Stimulated activated CD4-positive, alpha-beta T cell treated with anti-CD3 and anti-CD28 coated beads, Interleukin-4, amount 100 ng/mL, for 4 hours (primary cell): Measurements from ENCODE around the gene LANCL2.
"Not testable (repeated sequence)": the region's sequence is repeated elsewhere in the genome, so short reads cannot be mapped to it uniquely, and the experiment has no call there.

Experiments used
- DNase-seq, 2 experiments: peaks; one replicate each; pipeline ENCODE4 v3.0.0-alpha.2; 2020

Gene LANCL2

DNA sequence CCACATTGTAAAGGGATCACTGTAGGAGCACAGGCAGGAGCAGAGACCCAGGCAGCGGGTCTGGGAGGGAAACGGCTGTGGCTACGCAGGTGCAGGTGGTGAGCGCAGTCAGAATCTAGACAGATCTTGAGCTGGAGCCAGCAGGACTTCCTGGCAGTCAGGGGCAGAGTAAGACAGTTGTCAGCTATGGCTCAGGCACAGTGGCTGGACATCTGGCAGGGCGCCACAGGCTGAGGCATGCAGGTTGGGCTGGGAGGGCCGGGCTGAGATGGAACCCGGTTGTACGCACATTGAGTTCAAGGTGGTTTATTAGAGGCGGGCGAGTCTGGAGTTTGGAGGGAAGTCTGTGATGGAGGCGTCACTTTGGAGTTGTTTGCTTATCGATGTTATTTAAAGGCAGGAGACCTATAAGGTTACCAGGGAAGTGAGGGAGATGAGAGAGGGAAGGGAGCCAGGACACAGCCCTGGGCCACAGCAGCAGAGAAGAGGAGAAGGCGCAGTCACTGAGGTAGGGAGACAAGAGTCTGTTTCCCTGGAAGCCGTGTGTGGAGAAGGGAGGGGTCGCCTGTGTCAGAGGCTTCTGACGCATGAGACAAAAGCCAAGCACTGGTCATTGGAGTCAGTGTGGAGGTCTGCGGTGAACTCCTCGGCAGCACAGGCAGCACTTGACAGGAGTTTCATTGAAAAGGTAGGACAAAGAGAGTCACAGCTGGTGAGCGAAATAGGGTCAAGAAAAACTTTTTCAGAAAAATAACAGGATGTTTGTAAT is 73.8 kb downstream of the LANCL2 start:
- DNase-seq = no peak

GRCh38 chr7:55439627-55440026 is 74.5 kb downstream of the LANCL2 start:
- DNase-seq = no peak

DNA sequence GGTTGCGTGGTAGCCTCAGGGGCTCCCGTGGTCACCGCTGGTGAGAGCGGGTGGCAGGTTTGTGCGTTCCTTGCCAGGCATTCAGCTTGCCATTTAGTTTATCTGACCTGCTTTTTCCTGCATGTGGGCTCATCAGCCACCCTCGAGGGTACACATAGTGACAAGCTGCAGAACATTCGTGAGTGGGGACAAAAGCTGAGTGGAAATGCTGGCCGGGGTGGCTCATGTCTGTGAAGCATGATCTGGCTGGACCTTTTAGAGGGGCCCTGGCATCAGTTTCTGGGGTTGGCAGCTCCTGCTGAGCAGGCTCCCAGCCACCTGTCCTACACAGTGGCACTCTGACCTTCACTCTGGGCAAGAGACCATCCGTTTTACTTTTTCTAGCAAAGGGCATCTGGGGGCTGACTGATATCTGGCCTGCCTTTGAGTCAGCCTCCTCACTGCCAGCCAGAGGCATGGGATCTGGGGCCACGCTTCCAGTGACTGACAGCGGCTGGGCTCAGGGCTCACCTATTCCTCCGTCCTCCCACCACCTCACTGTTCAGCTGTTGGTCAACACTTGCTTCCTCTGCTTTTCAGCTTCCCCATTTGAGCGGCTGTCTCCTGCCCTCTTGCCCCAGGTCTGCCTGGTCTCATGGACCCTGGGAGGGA is 75.0 kb downstream of the LANCL2 start:
- DNase-seq = no peak

- no peak for DNase-seq
These were observed 75.9 kb downstream of the LANCL2 start for GRCh38 chr7:55441002-55441401.

DNA sequence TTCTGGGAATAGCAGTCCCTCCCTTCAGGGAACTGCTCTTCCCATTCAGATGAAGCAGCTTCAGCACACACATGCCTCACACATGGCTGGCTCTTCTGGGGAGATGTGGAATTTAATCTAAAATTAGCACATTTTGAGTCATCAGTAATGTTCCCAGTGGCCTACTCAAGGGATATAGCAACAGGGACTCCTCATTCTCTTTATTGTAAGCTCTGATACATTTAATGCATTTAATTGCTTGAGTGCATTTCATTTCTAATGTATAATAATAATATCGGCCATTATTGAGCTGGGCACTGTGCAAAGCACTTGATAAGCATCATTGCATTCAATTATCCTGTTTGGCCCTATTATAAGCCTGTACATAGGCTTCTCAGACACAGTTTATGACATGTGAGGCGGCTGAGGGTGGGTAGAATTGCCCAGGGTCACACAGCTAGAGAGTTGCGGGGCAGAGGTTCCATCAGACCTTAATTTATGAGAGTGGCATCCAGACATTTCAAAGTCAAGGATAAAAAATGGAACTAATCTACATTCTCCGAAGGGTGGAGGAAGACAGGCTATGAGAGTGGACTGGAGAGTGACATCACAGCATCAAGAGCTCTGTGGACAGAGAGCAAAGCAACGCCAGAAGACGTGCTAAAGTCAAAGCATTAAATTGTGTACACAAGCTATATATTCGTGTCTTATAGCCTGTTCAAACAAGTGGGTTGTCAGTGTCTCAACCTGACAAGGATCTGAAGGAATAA is 76.8 kb downstream of the LANCL2 start:
- no peak for DNase-seq

DNA sequence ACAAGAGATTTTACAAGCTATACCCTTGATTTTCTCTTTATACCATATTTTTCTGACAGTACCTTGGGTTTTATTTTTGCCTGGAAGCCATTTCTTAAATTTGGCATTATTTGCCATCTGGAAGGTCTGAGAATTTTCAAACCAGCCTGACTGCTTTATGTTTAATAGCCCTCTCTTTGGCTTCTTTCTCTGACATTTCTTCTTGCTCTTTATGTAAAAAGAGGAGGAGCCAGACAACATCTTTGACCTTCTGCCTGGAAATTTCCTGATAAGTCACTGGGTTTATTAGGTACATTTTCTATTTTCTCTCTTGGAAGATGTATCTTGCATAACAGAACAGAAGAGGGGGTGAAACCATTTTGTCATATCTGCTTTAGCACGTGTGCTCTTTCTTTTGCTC is 79.6 kb downstream of the LANCL2 start:
- DNase-seq = no peak

DNA sequence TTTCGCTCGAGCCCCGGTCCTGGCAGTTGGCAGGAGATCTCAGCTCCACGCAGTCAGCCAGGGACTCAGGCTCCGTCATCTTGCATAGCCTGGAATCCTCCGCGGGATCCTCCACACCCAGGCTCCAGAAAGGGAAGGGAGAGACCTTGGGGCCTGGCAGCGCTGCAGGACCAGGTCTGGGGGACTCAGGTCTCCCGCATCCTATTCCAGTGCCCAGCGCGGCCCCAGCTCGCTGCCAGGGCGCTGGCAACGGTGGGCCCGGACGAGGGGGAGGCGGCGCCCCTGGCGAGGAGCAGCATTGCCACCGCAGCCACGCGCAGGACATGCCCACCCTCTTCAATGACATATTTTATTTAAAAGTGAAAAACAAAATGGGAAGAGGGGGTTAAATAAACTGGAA is 83.4 kb downstream of the LANCL2 start:
- no peak for DNase-seq

- DNase-seq = no peak
These were observed 84.3 kb downstream of the LANCL2 start for GRCh38 chr7:55449205-55449991.

GRCh38 chr7:55449992-55450535 is 84.9 kb downstream of the LANCL2 start:
- DNase-seq = no peak

DNA sequence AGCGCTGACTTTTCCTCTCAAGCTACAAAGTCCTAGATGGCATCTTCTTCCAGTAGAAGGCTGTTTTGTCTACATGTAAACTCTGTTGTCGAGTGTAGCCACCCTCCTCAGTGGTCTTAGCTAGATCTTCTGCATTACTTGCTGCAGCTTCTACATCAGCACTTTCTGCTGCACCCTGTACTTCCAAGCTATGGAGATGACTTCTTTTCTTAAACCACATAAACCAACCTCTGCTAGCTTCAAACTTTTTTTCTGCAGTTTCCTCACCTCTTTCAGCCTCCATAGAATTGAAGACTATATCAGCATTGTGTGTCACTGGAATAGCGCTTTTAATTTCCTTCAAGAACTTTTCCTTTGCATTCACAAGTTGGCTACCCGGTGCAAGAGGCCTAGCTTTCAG is 87.8 kb downstream of the LANCL2 start:
- no peak for DNase-seq

DNA sequence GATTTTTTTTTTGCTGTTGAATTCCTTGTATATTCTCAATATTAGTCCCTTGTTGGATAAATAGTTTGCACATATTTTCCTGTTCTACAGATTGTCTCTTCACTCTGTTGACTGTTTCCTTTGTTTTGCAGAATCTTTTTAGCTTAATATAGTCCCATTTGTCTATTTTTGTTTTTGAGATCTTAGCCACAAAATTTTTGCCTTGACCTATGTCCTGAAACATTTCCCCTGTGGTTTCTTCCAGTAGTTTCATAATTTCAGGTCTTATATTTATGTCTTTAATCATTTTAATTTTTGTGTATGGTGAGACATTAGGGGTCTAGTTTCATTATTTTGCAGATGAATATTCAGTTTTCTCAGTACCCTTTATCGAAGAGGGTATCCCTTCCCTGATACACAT is 92.7 kb downstream of the LANCL2 start:
- DNase-seq = no peak

DNA sequence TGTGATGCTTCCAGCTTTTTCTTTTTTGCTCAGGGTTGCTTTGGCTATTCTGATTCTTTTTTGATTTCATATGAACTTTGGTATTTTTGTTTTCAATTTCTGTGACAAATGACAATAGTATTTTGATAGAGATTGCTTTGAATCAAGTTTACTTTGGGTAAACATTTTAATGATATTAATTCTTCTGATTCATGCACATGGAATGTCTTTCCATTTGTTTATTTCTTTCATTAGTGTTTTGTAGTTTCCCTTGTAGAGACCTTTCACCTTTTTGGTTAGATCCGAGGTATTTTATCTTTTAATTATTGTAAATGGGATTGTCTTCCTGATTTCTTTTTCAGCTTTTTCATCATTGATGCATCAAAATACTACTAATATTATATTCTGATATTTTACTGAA is 93.2 kb downstream of the LANCL2 start:
- DNase-seq = no peak

DNA sequence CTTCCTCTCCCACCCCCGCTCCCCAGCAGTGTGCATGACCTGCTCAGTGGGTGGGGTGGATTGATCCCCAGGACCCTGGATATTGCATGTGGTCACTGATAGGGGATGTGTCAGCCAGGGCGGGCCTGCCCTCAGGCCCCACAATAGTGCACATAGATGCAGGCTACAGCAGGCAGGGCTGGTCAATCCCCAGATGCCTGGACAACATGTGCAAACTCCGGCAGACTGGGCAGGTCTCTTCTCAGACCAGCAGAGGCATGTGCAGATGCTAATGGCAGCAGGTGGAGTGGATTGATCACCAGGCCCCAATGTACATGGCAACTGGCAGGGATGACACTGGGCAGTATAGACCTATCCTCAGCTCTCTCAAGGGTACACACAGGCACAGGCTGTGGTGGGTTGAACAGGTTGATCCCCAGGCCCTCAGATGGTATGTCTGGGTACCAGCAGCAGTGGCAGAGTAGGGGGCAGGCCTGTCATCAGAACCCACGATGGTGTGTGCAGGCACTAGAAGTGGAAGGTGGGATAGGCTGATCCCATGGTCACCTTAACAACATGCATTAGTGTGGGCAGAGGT is 98.6 kb downstream of the LANCL2 start:
- no peak for DNase-seq

DNA sequence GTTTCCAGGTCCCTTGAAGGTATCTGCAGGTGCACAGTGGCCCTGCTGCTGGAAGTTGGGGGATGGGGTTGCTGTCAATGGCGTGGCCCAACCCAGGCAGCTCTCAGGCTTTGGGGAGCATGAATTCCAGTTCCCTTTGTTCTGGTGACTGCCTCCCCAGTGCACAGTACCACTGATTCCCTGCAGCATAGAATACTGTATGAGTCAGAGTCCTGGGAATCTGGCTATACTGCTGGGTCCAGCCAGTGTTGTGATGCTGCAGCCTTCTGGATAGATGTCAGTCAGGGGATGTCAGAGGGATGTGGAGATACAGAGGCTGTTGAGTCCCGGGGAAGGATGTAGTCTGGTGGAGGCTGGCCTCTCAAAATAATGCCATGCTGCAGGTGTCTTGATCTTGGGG is 99.3 kb downstream of the LANCL2 start:
- no peak for DNase-seq

GRCh38 chr7:55465691-55466090 is 100.6 kb downstream of the LANCL2 start:
- no peak for DNase-seq

GRCh38 chr7:55467047-55467593 is 102.0 kb downstream of the LANCL2 start:
- no peak for DNase-seq

- no peak for DNase-seq
These were observed 103.4 kb downstream of the LANCL2 start for GRCh38 chr7:55468495-55468894.

DNA sequence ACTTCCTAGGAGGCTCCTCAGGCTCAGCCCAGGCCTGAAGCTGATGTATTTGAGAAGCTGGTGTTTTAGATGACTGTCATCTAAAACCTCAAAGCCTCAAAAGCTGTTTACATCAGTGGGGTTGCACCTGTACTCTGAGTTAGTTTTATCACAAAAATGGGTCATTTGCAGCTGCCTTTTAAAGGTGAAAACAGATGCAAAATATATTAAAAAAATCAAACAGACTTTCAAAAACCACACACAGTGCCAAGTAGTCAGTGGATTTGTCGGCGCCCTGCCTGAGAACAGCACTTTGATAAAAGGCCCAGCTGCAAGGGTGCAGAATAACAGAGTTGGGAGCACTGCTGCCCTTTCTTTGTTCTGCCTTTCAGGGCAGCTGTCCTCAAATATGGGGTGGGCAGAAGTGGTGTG is 104.1 kb downstream of the LANCL2 start:
- no peak for DNase-seq

DNA sequence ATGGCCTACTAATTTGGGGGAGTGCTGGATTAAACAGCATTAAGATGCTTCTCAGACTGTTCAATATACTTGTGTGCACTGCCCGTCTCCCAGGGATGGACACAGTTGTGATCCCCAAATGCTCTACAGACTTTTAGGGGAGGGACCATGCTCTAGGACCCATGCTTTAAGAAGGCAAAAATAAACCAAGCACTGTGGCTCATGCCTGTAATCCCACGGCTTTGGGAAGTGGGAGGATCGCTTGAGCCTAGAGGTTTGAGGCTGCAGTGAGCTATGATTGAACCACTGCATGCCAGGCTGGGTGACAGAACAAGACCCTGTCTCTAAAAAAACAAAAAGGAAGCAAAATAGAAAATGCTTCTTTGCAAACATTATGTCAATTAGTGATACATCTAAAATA is 104.6 kb downstream of the LANCL2 start:
- DNase-seq = no peak

DNA sequence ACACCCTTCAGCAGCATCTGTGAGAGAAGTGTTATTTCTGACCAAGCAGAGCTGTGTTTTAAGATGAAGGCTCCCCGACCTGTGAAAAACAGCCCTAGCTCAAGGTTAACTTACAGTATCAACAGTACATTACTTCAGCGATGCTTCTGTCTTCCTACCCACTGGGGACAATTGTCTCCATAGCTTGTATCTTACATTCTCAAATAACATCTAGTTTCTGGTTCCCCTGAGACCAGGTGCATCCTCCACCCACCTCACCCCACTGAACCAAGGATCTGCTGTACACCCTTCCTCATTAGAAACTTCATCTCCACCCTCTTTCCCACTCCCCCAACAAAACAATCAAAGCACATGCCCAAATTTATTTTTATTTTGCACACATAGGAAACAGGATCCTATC is 105.1 kb downstream of the LANCL2 start:
- no peak for DNase-seq

DNA sequence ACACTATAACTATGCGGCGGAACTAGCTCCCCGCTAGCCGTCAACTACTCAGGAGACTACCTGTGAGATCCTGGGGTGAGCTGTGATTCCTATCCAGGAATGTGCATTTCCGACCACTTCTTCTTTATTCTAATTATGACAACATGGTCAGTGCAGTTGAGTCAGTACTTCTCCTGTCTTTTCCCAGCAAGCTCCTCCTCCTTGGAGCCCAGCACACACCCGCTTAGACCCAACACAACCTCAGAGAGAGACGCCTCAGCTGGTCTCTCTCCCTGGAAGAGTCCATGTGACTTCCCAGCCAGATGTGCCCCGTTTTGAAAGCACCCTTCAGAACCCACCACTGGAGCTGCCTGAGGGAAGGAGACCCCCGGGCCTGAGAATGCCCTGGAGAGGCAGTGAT is 106.5 kb downstream of the LANCL2 start:
- not testable (repeated sequence) for DNase-seq

- not testable (repeated sequence) for DNase-seq
These were observed 107.3 kb downstream of the LANCL2 start for GRCh38 chr7:55472406-55472805.
